GM10847 (cell line): Measurements from ENCODE around the gene FRK.

Source experiments
- POLR2A ChIP-seq: IDR thresholded peaks from 2 replicates; pipeline ENCODE4 v1.6.1; 2011; ENCODE audit not compliant: insufficient read length; ENCODE audit errors: extremely low read depth

The FRK gene

DNA sequence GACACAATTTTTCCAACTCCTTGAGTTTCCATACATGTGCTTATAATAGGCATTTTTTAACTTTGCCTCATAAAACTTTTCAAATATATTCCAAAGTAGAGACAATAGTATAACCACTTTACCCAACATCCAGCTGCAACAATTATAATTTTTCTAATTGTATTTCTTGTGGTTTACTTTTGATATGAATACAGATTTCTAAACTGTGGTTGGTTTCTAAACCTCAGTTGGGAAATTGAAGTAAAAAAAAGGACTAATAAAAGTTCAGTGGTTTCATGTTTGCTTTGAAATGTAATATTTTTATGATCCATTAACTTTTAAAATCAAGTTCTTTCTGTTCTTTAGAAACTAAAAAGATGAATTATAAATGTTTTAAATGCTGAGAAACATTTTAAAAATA, 40.0 kb downstream of the FRK start:
- no peak for TF ChIP-seq POLR2A

DNA sequence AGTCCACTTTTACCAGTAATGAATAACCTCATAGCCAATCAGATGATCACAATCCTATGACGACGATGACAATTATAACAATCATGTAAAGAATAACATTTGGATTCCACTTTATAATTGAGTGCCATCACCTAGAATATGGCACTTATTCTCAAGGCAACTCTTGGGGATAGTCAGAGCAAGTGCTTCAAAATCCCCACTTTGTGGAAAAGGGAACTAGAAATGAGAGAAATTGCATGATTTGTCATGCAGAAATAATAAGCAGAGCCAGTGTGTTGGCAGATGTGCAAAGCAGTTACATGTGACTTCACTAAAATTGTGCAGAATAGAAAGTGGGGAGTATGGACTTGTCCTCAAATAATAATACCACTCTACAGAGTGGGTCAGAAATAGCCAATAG, 41.3 kb downstream of the FRK start:
- TF ChIP-seq POLR2A, result no peak

DNA sequence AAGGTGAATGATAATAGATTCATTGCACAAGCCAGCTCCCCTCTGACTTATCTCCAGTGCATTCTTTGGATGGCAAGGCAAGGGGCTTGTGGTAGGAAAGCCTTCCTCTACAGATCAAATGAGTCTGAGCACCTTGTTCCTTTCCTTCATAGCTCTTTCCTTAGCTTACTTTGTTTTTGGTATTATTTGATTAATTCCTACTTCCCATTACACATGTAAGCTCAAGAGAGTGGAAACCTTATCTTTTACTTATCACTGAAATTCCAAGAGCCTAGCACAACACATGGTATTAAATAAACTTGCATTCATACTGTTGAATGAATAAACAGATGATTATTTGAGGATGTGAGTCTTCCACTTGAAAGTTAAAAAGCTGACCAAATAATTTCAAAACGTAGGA, 41.7 kb downstream of the FRK start:
- no peak for TF ChIP-seq POLR2A

DNA sequence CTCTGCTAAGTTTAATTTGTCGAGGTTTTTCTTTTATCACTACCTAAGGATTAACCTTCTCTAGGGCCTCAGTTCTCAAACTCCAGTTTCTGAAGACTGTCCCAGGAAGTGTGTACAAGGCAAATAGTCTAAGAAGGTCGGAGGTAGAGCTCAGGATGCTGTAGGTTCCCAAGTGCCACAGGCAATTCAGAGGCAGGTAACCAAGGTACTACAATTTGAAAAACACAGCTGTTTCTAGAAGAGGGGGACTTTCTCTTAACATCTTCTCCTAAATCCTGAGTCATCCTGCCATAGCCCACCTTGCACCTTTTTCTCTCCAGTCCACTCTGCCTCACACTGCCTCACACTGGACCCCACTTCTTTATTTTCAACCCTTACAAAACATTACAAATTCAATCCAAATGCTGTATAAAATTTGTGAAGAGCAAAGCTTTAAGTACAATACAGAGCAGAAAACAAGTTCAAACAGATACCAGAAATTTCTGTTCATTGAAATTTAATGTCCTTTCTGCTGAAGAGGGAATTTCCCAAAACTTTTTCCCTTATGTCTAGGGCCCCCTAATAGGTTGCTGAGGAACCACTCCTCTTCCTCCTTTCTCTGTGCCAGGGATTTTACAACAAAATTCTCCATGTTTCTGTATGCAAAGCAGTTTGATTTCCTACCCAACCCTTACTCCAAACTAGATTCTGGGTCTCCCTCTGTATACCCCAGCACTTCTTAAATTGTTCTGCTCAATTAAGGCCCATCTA, 43.0 kb downstream of the FRK start:
- TF ChIP-seq POLR2A, result no peak

DNA sequence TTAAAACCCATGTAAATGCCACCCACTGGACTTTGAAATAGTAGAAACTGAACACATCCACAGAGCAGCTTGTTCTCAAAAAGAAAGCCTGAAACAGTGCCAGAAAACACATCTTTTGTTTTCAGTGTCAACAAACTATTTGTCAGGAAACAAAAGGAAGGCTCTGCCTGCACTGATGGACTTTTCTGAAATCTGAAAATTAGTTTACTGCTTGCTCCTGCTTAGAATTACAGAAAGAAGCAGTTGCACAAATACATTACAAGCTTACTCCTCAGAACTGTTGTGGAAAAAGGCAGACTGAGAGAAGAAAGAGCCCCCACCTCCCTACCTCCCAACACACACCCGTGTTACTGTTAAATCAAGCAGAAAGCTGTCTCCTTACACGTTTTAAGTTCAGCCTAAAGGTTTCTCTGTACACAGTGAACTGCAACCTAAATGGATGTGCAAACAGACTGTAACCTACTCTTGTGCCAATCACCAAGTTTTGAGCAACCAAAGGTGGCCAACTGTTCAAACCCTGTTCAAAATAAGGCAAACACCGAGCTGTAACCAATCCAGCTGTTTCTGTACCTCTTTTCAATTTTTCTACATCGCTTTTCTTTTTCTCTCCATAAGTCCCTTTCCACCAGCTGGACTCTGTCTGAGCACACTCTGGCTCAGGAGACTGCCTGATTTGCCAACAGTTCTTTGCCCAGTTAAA, 43.7 kb downstream of the FRK start:
- TF ChIP-seq POLR2A, result no peak

DNA sequence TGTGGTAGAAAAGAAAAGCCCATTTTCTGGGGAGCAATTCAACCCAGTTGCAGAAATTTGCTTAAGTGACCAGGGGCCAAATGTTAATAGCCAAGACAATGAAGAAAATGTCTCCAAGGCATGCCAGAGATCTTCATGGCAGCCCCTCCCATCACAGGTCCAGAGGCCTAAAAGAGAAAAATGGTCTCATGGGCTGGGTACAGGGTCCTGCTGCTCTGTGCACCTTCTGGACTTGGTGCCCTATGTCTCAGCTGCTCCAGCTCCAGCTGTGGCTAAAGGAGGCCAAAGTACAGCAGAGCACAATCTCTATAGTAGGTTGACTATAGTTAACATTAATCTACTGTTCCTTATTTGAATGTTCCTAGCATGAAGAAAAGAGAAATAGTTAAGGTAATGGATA, 44.7 kb downstream of the FRK start:
- no peak for TF ChIP-seq POLR2A

DNA sequence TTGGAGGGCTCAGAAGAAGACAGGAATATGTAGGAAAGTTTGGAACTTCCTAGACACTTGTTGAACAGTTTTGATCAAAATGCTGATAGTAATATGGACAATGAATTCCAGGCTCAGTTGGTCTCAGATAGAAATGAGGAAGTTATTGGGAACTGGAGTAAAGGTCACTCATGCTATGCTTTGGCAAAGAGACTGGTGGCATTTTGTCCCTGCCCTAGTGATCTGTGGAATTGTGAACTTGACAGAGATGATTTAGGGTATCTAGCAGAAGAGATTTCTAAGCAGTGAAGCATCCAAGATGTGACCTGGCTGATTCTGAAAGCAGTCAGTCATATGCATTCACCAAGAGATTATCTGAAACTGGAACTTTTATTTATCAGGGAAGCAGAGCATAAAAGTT, 45.1 kb downstream of the FRK start:
- TF ChIP-seq POLR2A, result no peak

DNA sequence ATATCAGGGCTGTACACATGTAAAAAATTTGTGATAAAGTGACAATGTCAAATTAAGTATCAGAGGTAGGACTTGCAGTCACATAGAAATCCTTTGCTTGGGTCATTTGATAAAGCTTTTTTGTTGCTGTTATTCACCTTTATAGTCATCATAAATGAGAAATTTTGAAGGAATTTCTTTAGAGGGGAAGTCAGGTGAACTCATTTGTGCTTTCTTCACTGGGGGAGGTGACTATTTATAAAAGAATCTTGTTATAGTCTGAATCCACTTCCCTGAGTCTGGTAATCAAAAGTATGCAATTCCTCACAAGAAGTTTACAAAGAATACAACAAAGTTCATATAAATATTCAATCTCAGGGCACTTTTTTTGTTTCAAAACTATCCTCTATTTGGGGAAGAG, 47.7 kb downstream of the FRK start:
- TF ChIP-seq POLR2A, result no peak

DNA sequence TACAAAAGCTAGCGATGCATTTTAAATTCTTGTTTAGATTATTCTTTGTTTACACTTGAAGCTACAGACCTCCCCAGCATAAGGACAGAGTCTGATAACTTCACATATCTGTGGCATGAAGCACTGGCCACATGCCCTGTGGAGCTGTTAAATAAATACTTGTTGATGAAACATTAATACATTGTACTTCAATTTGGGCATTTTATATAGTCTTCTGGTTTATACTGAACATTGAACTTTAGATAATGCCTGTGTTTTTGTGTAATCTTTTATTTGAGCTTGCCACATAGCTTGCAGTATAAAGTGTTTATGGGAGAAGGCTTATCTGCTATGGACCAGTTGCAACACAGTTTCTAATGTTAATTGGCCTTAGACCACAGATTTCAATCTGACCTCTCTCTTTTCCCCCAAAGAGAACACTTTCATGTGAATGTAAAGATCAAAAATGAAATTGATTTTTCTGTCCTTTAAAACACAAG, 48.2 kb downstream of the FRK start:
- no peak for TF ChIP-seq POLR2A

DNA sequence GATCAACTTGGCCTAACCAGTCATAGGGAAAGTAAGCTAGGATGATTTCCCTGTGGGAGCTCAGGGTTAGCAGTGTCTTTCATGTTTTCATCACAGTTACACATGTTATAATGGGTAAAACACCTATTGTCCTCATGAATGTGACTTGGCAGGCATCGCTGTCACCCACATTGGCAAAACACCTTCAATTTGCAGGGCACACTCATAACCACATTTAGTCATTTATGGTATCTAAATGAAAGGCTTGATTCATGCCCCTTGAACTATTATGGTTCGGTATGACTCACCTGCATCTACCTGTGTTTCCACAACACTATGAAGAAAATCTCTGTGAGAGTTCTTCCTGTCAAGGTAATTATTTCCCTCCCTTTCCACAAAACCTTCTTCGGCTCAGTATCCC, 49.2 kb downstream of the FRK start:
- no peak for TF ChIP-seq POLR2A

DNA sequence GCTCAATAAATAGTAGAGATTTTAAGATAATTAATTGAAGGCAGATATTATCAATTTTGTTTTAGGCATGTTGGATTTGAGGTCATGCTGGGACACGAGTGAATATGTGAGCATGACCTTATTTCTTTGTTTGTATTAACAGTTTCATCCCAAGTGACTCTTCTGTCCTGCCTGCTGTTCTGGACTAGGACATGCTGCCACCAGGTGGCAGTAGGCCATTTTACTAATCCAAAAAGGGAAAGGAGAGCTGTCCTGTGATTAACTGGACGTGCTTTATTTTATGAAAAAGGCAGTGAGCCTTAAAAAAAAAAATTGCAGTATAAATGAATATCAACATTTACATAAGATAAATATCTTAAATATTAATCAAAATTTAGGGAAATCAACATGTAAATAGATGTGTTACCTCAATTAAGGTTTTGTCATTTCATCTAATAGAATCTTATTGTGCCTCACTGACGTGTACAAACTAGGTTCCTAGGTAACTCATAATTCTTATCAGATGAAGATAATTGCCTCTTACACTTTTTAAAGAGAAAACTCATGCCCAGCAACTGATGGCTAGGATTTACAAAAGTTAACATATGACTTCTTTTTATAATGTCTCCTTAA, 49.8 kb downstream of the FRK start:
- TF ChIP-seq POLR2A, result no peak

DNA sequence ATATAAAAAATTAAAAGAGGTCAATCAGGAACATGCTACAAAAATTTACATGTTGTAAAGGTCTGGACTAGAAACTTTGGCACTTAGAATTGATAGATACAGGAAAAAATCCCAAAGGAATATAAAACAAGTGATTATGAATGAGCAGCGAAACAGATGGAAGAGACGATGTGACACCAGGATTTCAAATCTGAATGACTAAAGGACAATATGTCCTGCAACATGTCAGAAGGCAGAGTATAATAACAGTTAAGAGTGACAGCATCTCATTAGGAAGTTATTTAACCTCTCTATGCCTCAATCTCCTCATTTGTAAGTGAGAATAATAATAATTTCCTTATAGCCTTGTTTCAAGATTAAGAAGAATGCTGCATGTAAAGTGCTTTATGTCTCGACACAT, 50.3 kb downstream of the FRK start:
- no peak for TF ChIP-seq POLR2A

DNA sequence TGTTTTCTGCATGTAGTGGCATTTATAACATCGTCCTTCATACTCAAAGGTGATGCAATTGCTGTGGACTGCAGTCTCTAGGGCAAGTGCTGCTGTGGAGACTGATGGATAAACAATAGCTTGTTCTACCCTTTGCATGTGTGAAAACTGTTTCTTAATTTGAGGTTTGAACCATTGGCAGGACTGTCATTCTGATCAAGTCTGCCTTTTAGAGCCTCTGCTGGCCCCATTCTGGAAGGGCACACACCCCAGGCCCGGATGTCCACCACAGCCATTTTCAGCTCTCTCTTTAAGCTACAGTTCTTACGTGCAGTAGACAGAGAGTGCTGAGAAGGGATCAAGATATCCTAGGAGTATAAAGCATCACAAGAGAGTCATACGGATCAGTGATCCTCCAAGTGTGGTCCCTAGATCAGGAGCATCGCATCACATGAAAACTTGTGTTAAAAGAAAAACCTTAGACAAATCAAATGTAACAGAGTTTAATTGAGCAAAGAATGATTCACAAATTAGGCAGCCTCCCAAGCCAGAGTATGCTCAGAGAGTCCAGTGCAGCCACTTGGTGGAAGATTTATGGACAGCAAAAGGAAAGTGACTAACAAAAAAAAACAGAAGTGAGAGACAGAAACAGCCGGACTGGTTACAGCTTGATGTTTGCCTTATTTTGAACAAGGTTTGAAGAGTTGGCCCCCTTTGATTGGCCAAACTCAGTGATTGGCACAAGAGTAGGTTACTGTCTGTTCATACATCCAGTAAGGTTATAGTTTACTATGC, 52.0 kb downstream of the FRK start:
- no peak for TF ChIP-seq POLR2A

DNA sequence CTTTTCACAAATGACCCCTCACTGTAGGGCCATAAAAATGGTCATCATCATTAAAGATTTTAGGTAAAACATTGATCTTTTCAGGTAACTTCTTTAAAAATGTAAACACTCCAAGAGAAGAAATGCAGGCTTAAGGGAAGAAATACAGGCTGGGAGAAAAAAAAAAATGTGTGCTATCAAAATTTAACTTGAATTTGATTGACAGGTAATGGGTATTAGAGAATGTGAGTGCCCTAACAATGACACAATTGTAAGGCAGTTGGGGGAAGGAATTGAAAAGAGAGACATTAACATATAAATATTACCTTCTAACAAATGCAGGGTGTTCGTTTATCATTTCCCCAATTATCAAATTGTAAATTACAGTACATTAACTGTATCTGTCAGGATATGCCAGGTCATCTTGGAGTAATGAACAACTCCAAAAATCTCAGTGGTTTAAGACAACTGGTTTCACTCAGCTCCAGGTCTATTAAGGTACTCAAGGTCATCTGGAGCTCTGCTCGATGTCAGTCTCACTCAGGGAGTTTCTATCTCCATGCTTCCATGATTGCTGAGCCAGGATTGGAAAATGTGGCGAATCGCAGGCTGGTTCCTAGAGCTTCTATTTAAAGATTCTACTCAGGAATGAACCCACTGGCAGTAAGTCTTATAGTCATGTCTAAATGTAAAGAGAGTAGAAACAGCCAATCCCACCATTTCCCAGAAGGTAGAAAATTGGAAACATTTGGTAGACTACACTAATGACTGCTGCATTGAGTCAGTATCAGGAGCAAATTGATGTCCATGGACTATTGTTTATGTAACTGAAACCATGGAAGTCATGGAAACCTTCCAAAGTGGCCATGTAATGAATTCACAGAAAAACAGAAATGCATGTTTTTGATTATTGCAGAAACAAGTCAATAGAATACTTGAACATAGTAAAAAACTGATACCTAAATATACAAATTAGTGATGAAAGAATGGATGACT, 55.6 kb downstream of the FRK start:
- TF ChIP-seq POLR2A, result no peak

DNA sequence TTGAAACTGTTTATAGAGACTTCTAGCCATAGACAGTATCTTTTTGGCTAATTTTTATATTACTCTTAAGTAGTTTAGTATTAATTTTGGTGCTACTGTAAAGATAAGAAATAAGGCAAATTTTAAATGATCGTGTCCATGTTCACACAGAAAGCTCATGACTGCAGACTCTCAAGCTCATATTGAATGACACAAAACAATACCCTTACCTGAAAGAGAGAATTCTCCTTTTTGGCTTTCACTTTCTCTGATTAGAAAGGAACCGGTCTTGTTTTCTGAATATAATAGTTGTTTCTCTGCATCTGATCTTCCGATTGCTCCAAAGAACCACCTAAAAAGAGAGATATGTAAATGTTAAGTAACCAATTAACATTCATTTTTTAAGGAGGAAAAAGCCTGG, 57.0 kb downstream of the FRK start:
- no peak for TF ChIP-seq POLR2A

DNA sequence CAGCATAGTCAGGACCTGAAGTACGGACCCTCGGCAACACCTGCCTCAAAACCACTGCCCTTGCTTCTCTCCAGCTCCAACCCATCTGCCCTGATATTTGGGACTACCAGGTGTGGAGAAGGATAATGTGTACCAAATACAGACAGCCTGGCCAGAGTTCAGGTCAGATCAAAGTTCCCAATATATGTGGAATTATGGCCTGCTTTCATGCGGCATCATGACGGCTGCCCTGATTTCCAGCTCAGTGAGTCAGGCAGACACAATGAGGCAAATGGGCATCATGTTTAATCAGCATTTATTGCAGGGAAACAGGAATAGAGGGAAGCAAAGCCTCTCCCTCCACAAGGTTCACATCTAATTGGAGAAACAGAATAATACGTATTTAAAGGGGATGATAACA, 57.9 kb downstream of the FRK start:
- TF ChIP-seq POLR2A, result no peak
